Activated T-helper 1 cell treated with anti-CD3 and anti-CD28 coated beads, Interleukin-12 subunit alpha, Interleukin-12 subunit beta, Interleukin-2, Interleukin-4 antibody, amounts not matched to agents 30 ng/mL and 10 ng/mL and 1 ng/mL, durations not matched to agents 14 hours and 24 hours and 36 hours (primary cell): ENCODE measurements around the gene LAMC2. TPM values are rescaled to one million over a fixed set of nuclear protein-coding genes. Genes with fewer than 3 reads are reported as not detected.

Experiments used
- DNase-seq: peaks from one replicate; pipeline ENCODE4 v3.0.0; 2021; ENCODE audit warnings: low spot score
- H3K27ac Mint-ChIP-seq: one replicate; pipeline ENCODE4 v1.8.0; 2021; ENCODE audit warnings: mild to moderate bottlenecking, mixed read lengths
- H3K27me3 Mint-ChIP-seq: one replicate; pipeline ENCODE4 v1.8.0; 2022; ENCODE audit warnings: mild to moderate bottlenecking, moderate library complexity, mixed read lengths; ENCODE audit not compliant: insufficient read depth
- H3K36me3 Mint-ChIP-seq: one replicate; pipeline ENCODE4 v1.8.0; 2021; ENCODE audit warnings: low read depth, mixed read lengths
- H3K4me1 Mint-ChIP-seq: one replicate; pipeline ENCODE4 v1.8.0; 2021; ENCODE audit warnings: low read depth, mixed read lengths
- H3K4me3 Mint-ChIP-seq: one replicate; pipeline ENCODE4 v1.8.0; 2021; ENCODE audit warnings: mild to moderate bottlenecking, moderate library complexity, mixed read lengths
- H3K9me3 Mint-ChIP-seq: one replicate; pipeline ENCODE4 v1.8.0; 2021; ENCODE audit warnings: mixed read lengths
- intact Hi-C: fragments of 100-400 bp; cut with micrococcal nuclease; formaldehyde crosslinking; loops from one replicate; pipeline ENCODE4 v1.15.1; 2024
- total RNA-seq: library from RNA; stranded (reverse); gene quantifications from 2 replicates; pipeline ENCODE4 v1.2.3, GENCODE V29; 2022

LAMC2 gene
- total RNA-seq, 1 donor from 2014 or later, result 0.16 TPM

- H3K27me3 Mint-ChIP-seq, result peaks cover 8% of the 10 kb centered on the region
- DNase-seq, result no peak
- H3K9me3 Mint-ChIP-seq, result no peaks in the 10 kb centered on the region
- H3K4me1 Mint-ChIP-seq, result peaks cover 12% of the 10 kb centered on the region
- intact Hi-C loops, result no loop called here
- H3K36me3 Mint-ChIP-seq, result no peaks in the 10 kb centered on the region
- H3K4me3 Mint-ChIP-seq, result no peak overlapping the region
- H3K27ac Mint-ChIP-seq, result no peak overlapping the region
Measured at GRCh38 chr1:183179033-183179432, 7.0 kb upstream of the LAMC2 start.

- DNase-seq, result no peak
- Mint-ChIP-seq H3K4me3 (no peak overlapping the region), H3K27ac (peak overlapping the region; percentile 64), H3K27me3 (peaks cover 3% of the 10 kb centered on the region), H3K36me3 (no peaks in the 10 kb centered on the region), H3K9me3 (no peaks in the 10 kb centered on the region), H3K4me1 (peaks cover 12% of the 10 kb centered on the region)
- intact Hi-C loops, result loop anchor here (2.0 kb wide), 1 partner anchor 15 kb away; no protein-coding TSS in a partner anchor
Measured at GRCh38 chr1:183180218-183180617, 5.8 kb upstream of the LAMC2 start.

- DNase-seq, result peak; percentile 38
- Mint-ChIP-seq H3K27me3 (peaks cover 5% of the 10 kb centered on the region), H3K27ac (peak overlapping the region; percentile 64), H3K9me3 (no peaks in the 10 kb centered on the region), H3K4me1 (peaks cover 12% of the 10 kb centered on the region), H3K4me3 (no peak overlapping the region), H3K36me3 (no peaks in the 10 kb centered on the region)
- intact Hi-C loops, result loop anchor here (2.0 kb wide), 1 partner anchor 14 kb away; no protein-coding TSS in a partner anchor
Measured at GRCh38 chr1:183180634-183181056, 5.4 kb upstream of the LAMC2 start.

- no peak for DNase-seq
- Mint-ChIP-seq H3K9me3 (no peaks in the 10 kb centered on the region), H3K27ac (no peak overlapping the region), H3K36me3 (peaks cover 2% of the 10 kb centered on the region), H3K4me1 (peaks cover 13% of the 10 kb centered on the region), H3K4me3 (no peak overlapping the region), H3K27me3 (peaks cover 22% of the 10 kb centered on the region)
- intact Hi-C loops, result no loop called here
Measured at GRCh38 chr1:183186841-183187240, 777 bp downstream of the LAMC2 start.

GRCh38 chr1:183188240-183188639 lies 2.2 kb downstream of the LAMC2 start:
- Mint-ChIP-seq H3K27me3 (peaks cover 22% of the 10 kb centered on the region), H3K36me3 (peaks cover 3% of the 10 kb centered on the region), H3K27ac (no peak overlapping the region), H3K4me1 (peaks cover 13% of the 10 kb centered on the region), H3K9me3 (no peaks in the 10 kb centered on the region), H3K4me3 (no peak overlapping the region)
- no peak for DNase-seq
- intact Hi-C loops, result no loop called here

- H3K4me3 Mint-ChIP-seq, result no peak overlapping the region
- DNase-seq, result no peak
- H3K27me3 Mint-ChIP-seq, result peaks cover 12% of the 10 kb centered on the region
- intact Hi-C loops, result loop anchor here (5.0 kb wide), 1 partner anchor 170 kb away; the partner anchor contains the start of gene LAMC1
- H3K4me1 Mint-ChIP-seq, result peaks cover 14% of the 10 kb centered on the region
- H3K27ac Mint-ChIP-seq, result no peak overlapping the region
- peaks cover 3% of the 10 kb centered on the region for H3K36me3 Mint-ChIP-seq
- H3K9me3 Mint-ChIP-seq, result no peaks in the 10 kb centered on the region
Measured at GRCh38 chr1:183191833-183192232, 5.8 kb downstream of the LAMC2 start.

GRCh38 chr1:183193963-183194525 lies 8.0 kb downstream of the LAMC2 start:
- intact Hi-C loops, result loop anchor here (2.0 to 5.0 kb wide), 2 partner anchors 13 to 172 kb away; partner anchors contain the start of gene LAMC1
- Mint-ChIP-seq H3K27me3 (peaks cover 5% of the 10 kb centered on the region), H3K9me3 (no peaks in the 10 kb centered on the region), H3K4me3 (no peak overlapping the region), H3K4me1 (peaks cover 13% of the 10 kb centered on the region), H3K36me3 (peaks cover 2% of the 10 kb centered on the region), H3K27ac (no peak overlapping the region)
- no peak for DNase-seq

- intact Hi-C loops, result loop anchor here (2.0 to 5.0 kb wide), 2 partner anchors 14 to 172 kb away; partner anchors contain the start of gene LAMC1
- peaks cover 2% of the 10 kb centered on the region for H3K27me3 Mint-ChIP-seq
- peaks cover 13% of the 10 kb centered on the region for H3K4me1 Mint-ChIP-seq
- peaks cover 2% of the 10 kb centered on the region for H3K36me3 Mint-ChIP-seq
- H3K4me3 Mint-ChIP-seq, result peak overlapping the region; percentile 25
- no peaks in the 10 kb centered on the region for H3K9me3 Mint-ChIP-seq
- H3K27ac Mint-ChIP-seq, result peak overlapping the region; percentile 18
- DNase-seq, result peak; percentile 32
Measured at GRCh38 chr1:183194527-183195141, 8.6 kb downstream of the LAMC2 start.

- H3K4me1 Mint-ChIP-seq, result peaks cover 13% of the 10 kb centered on the region
- H3K27me3 Mint-ChIP-seq, result peaks cover 2% of the 10 kb centered on the region
- DNase-seq, result no peak
- peaks cover 2% of the 10 kb centered on the region for H3K36me3 Mint-ChIP-seq
- peak overlapping the region; percentile 18 for H3K27ac Mint-ChIP-seq
- intact Hi-C loops, result loop anchor here (2.0 kb wide), 1 partner anchor 14 kb away; no protein-coding TSS in a partner anchor
- H3K4me3 Mint-ChIP-seq, result peak overlapping the region; percentile 25
- no peaks in the 10 kb centered on the region for H3K9me3 Mint-ChIP-seq
Measured at GRCh38 chr1:183195142-183195574, 9.1 kb downstream of the LAMC2 start.

- Mint-ChIP-seq H3K9me3 (no peaks in the 10 kb centered on the region), H3K4me1 (peaks cover 13% of the 10 kb centered on the region), H3K4me3 (no peak overlapping the region), H3K27ac (no peak overlapping the region), H3K27me3 (peaks cover 2% of the 10 kb centered on the region), H3K36me3 (no peaks in the 10 kb centered on the region)
- intact Hi-C loops, result no loop called here
- DNase-seq, result no peak
Measured at GRCh38 chr1:183197762-183198161, 11.7 kb downstream of the LAMC2 start.

GRCh38 chr1:183198463-183198862 lies 12.4 kb downstream of the LAMC2 start:
- Mint-ChIP-seq H3K9me3 (no peaks in the 10 kb centered on the region), H3K27ac (no peak overlapping the region), H3K4me1 (peaks cover 13% of the 10 kb centered on the region), H3K4me3 (no peak overlapping the region), H3K27me3 (peaks cover 2% of the 10 kb centered on the region), H3K36me3 (no peaks in the 10 kb centered on the region)
- intact Hi-C loops, result no loop called here
- DNase-seq, result no peak

- Mint-ChIP-seq H3K4me1 (peaks cover 13% of the 10 kb centered on the region), H3K9me3 (no peaks in the 10 kb centered on the region), H3K27me3 (peaks cover 2% of the 10 kb centered on the region), H3K36me3 (no peaks in the 10 kb centered on the region), H3K4me3 (no peak overlapping the region), H3K27ac (no peak overlapping the region)
- DNase-seq, result no peak
- intact Hi-C loops, result no loop called here
Measured at GRCh38 chr1:183199304-183199703, 13.2 kb downstream of the LAMC2 start.

GRCh38 chr1:183200451-183200850 lies 14.4 kb downstream of the LAMC2 start:
- no peak for DNase-seq
- intact Hi-C loops, result no loop called here
- no peaks in the 10 kb centered on the region for H3K9me3 Mint-ChIP-seq
- no peak overlapping the region for H3K4me3 Mint-ChIP-seq
- peaks cover 2% of the 10 kb centered on the region for H3K4me1 Mint-ChIP-seq
- peaks cover 5% of the 10 kb centered on the region for H3K27me3 Mint-ChIP-seq
- H3K36me3 Mint-ChIP-seq, result no peaks in the 10 kb centered on the region
- H3K27ac Mint-ChIP-seq, result no peak overlapping the region
